Spinal cord (tissue), 10 donors: Measurements from ENCODE around the gene EPHA3. TPM values are rescaled to one million over a fixed set of nuclear protein-coding genes. Genes with fewer than 3 reads are reported as not detected.
A peak's percentile ranks its signal among the peaks of the same experiment; 100 is the strongest.
"Not testable (repeated sequence)": the region's sequence is repeated elsewhere in the genome, so short reads cannot be mapped to it uniquely, and the experiment has no call there.

Experiments used
- DNase-seq, 6 donors: peaks; one replicate each; pipeline versions ENCODE4 v3.0.0 to v3.0.0-alpha.2; 2013 to 2015; ENCODE audit warnings: low spot score in 6 of 6, low read depth in 4 of 6
- H3K27ac ChIP-seq: one replicate; pipeline ENCODE4 v1.5.1; 2013; ENCODE audit warnings: low read depth, low read length, control low read depth
- H3K27me3 ChIP-seq: one replicate; pipeline ENCODE4 v1.6.1; 2013; ENCODE audit warnings: low read length; ENCODE audit not compliant: control insufficient read depth, insufficient read depth
- H3K36me3 ChIP-seq: one replicate; pipeline ENCODE4 v1.6.1; 2013; ENCODE audit warnings: low read length; ENCODE audit not compliant: control insufficient read depth, insufficient read depth
- H3K4me1 ChIP-seq: one replicate; pipeline ENCODE4 v1.6.1; 2013; ENCODE audit warnings: low read length; ENCODE audit not compliant: control insufficient read depth, insufficient read depth
- H3K4me3 ChIP-seq: one replicate; pipeline ENCODE4 v1.5.1; 2013; ENCODE audit warnings: low read depth, low read length, control low read depth
- H3K9me3 ChIP-seq: one replicate; pipeline ENCODE4 v1.6.1; 2013; ENCODE audit warnings: low read length; ENCODE audit not compliant: control insufficient read depth, insufficient read depth
- WGBS: methylation state at CpG from one replicate; pipeline ENCODE4 v1.1.5; 2013; ENCODE audit warnings: missing lambda C conversion rate; ENCODE audit not compliant: insufficient coverage; 5-methylcytosine and 5-hydroxymethylcytosine counted together
- polyA plus RNA-seq, 2 donors: library from polyadenylated mRNA; unstranded; fragments of 120-200 nt; gene quantifications; one replicate each; pipeline ENCODE4 v1.2.1, GENCODE V29; 2013; ENCODE audit not compliant: insufficient read length in 2 of 2
- total RNA-seq, 2 donors: library from RNA; depleted of rRNA in 1 of 2; stranded (reverse); fragments of 120-200 nt in 1 of 2; fragments of >200 nt in 1 of 2; gene quantifications; one replicate each; pipeline versions ENCODE4 v1.2.3 to v1.2.4, GENCODE V29; 2013 to 2014
- donor health status: healthy.

Gene EPHA3
- total and polyA plus RNA-seq, 4 donors = 10.5 to 44.6 (median 28.6) TPM

DNA sequence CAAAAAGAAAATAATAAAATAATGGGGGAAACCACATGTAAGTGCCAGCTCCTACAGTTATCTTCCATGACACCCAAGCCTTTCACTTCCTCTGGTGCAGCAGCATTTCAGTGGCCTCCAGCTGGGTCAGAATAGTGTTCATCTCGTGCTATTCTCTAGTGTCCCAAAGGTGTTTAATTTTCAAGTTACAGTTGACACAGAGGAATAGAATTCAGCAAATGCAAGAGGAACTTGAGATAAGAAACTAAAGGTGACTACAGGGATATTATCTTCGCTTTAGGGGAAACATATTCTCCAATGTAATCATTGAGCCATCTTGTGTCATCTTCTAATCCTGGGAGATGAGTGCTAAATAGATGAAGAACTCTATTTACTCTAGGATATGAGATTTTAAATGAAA, 212.8 kb downstream of the EPHA3 start:
- WGBS = no CpG with 5 or more reads among the region's 2 CpGs
- Histone ChIP-seq H3K27me3 (no peaks in the 10 kb centered on the region), H3K27ac (no peak overlapping the region), H3K9me3 (no peaks in the 10 kb centered on the region), H3K4me3 (no peak overlapping the region), H3K36me3 (no peaks in the 10 kb centered on the region), H3K4me1 (no peaks in the 10 kb centered on the region)
- DNase-seq = no peak

DNA sequence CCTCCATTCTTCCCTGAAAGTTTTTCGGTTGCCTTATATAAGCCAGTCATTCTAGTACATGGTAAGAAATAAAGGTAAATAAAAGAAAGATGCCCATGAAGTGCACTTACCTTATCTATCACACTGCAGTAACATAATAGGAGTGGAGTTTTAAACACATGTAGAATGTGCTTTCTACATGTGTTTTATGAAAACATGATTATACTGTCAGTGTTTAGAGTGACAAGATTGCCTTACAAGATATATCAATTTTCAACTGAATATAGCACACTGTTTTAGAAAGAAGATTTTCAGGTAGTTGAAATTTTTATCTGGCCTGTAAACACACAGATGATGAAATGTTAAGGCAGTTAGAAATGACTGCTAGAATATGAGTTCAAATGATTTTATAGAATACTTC, 219.6 kb downstream of the EPHA3 start:
- H3K27ac ChIP-seq = no peak overlapping the region
- H3K36me3 ChIP-seq = no peaks in the 10 kb centered on the region
- DNase-seq = no peak

DNA sequence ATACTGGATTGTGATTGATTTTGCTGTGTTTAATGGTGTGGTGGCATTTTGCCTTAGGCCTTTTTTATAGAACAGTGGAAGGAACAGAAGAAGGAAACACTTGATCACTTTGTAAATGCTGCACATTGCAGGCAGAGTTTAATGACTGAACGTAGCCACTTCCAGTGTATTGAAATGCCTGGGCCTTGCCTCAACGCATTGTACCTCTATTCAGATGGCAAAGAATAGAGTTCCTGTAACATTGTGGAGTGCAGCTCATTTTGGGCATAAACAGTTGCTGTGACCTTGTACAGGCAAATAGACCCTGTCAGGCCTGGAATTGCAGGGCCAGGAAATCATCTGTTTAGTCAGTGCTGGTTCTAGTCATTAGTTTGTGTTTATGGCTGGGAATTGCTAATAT, 225.0 kb downstream of the EPHA3 start:
- Histone ChIP-seq H3K9me3 (no peaks in the 10 kb centered on the region), H3K4me1 (no peaks in the 10 kb centered on the region), H3K27ac (no peak overlapping the region), H3K36me3 (no peaks in the 10 kb centered on the region), H3K4me3 (no peak overlapping the region), H3K27me3 (no peaks in the 10 kb centered on the region)
- WGBS = 12% methylated on average over 2 of the region's 2 CpGs
- peak; percentile 41 to 90 (median 62) for DNase-seq

More for the DNA sequence above, 219.6 kb downstream of the EPHA3 start:
- no CpG with 5 or more reads among the region's 1 CpG for WGBS
- Histone ChIP-seq H3K4me3 (no peak overlapping the region), H3K9me3 (no peaks in the 10 kb centered on the region), H3K27me3 (no peaks in the 10 kb centered on the region), H3K4me1 (no peaks in the 10 kb centered on the region)

DNA sequence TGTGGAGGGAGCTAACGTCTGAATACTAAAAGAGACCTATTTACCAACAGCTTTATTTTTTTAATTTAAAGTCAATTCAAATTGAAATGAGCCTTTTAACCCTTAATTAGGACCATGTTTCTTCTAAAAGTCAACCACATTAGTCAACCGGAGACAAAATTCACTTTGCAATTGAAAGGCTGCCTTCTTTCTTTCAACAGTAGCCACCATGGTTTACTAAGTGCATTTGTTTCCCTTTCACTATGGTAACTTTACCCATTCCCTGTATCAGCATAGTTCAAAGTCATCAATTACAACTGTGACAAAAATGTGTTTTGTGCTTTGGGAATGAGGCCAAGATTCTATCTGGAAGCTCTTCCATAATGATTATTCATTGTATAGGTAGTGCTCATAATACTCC, 225.4 kb downstream of the EPHA3 start:
- peak in 1 of 6 donors; percentile 24 for DNase-seq
- Histone ChIP-seq H3K4me1 (no peaks in the 10 kb centered on the region), H3K9me3 (no peaks in the 10 kb centered on the region), H3K36me3 (no peaks in the 10 kb centered on the region), H3K4me3 (no peak overlapping the region), H3K27me3 (no peaks in the 10 kb centered on the region), H3K27ac (no peak overlapping the region)
- WGBS = 33% methylated on average over 1 of the region's 2 CpGs

DNA sequence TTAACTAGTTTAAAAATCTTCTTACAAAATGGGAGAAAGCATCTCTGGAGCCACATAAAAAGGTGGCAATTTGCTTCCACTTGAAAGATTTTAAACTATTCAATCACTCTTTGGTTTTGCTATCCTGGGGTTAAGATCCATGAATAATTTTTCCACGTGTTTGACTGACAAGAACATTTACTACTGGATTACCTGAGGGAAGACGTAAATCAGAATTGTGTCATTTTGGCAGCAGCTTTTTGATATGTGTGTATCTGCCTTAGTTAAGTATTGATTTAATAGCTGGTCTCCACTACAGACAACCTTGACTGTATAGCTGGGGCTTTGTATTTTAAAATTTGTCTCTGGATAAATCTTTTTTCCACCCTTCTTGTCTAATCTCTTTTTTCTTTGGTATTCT, 228.3 kb downstream of the EPHA3 start:
- Histone ChIP-seq H3K9me3 (no peaks in the 10 kb centered on the region), H3K27me3 (no peaks in the 10 kb centered on the region), H3K4me1 (no peaks in the 10 kb centered on the region), H3K27ac (no peak overlapping the region), H3K36me3 (no peaks in the 10 kb centered on the region), H3K4me3 (no peak overlapping the region)
- no CpG with 5 or more reads among the region's 2 CpGs for WGBS
- DNase-seq = no peak

DNA sequence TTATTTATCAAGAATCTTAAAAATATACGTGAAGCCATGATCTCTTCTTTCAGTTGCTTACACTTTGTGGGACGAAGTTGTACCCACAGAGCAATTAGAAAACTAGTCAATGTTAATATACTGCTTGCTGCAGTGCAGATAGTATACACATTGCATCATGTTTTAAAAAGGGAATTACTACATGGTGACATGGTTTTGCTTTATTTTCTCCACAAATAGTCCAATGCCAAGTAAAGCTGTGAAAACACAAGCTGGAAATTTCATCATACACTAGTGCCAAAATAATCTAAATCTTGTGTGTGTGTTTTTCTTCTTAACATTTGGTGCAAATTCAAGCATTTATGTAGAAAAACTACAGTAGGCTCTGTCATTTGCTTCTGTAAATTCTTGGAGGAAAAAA, 233.0 kb downstream of the EPHA3 start:
- Histone ChIP-seq H3K36me3 (no peaks in the 10 kb centered on the region), H3K27ac (no peak overlapping the region), H3K27me3 (no peaks in the 10 kb centered on the region), H3K4me1 (no peaks in the 10 kb centered on the region), H3K4me3 (no peak overlapping the region), H3K9me3 (no peaks in the 10 kb centered on the region)
- peak in 1 of 6 donors; percentile 80 for DNase-seq
- WGBS = no CpG with 5 or more reads among the region's 2 CpGs

DNA sequence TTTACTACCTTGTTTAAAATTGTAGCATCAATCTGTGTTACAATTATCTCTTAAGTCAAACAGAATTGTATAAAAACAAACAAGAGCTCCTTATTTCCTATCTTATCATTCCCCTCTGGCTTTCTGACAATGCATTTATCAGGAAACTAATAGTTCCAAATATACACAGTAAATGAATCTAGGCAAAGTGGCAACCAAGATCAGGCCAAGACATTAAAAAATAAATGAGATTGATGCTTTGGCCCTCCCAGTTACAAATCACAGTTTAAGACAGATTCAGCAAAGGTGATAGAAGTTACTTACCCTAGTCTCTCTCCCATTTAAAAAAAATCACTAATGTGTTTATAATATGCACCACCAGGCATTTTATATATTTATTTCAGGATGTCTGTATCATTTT, 236.7 kb downstream of the EPHA3 start:
- Histone ChIP-seq H3K4me3 (no peak overlapping the region), H3K9me3 (no peaks in the 10 kb centered on the region), H3K36me3 (no peaks in the 10 kb centered on the region), H3K27ac (no peak overlapping the region), H3K27me3 (no peaks in the 10 kb centered on the region), H3K4me1 (no peaks in the 10 kb centered on the region)
- DNase-seq = no peak

DNA sequence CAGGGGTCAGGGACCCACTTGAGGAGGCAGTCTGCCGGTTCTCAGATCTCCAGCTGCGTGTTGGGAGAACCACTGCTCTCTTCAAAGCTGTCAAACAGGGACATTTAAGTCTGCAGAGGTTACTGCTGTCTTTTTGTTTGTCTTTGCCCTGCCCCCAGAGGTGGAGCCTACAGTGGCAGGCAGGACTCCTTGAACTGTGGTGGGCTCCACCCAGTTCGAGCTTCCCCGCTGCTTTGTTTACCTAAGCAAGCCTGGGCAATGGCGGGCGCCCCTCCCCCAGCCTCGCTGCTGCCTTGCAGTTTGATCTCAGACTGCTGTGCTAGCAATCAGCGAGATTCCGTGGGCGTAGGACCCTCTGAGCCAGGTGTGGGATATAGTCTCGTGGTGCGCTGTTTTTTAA, 243.5 kb downstream of the EPHA3 start:
- WGBS = 67% methylated on average over 1 of the region's 12 CpGs
- not testable (repeated sequence) for H3K27ac ChIP-seq, H3K4me3 ChIP-seq

DNA sequence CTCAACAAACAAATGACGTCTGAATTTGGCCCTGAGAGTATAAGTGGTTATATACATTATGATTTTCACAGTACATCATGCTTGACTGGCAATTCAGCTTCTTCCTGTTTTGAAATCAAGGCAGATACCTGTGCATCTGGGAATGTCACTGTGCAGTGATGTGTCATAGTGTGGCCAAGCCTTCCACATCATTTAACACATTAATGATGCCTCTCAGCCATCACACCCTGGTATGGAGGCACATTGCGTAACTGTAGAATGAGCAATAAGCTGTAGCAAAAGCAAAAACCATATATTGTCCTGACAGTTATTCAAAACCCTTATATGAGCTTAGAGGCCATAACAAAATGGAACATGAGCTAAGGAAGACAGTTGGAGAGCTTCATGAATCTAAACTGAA, 246.0 kb downstream of the EPHA3 start:
- Histone ChIP-seq H3K27me3 (no peaks in the 10 kb centered on the region), H3K27ac (no peak overlapping the region), H3K9me3 (no peaks in the 10 kb centered on the region), H3K36me3 (no peaks in the 10 kb centered on the region), H3K4me1 (no peaks in the 10 kb centered on the region), H3K4me3 (no peak overlapping the region)
- no CpG with 5 or more reads among the region's 2 CpGs for WGBS
- DNase-seq = peak in 1 of 6 donors; percentile 26

More for the DNA sequence above, 243.5 kb downstream of the EPHA3 start:
- not testable (repeated sequence) for H3K9me3 ChIP-seq, H3K36me3 ChIP-seq, H3K27me3 ChIP-seq, H3K4me1 ChIP-seq, DNase-seq

DNA sequence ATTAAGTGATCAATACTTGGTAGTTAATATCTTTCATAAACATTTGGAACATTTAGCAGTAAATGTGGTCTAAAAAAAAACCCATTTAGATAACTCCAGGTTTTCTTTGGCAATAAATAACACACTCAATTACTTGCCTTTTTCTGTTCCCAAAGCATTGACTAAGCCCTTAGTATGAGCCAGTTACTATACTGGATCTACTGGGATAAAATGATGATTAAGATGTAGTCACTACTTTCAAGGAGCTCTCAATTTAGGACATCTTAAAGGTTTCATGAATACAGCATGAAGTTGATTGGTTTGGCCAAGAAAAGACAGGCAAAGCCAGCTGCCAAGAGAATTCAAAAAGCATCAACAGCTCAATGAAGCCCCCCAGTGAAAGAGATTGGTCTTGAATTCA, 250.9 kb downstream of the EPHA3 start:
- no peaks in the 10 kb centered on the region for H3K36me3 ChIP-seq
- H3K27me3 ChIP-seq = no peaks in the 10 kb centered on the region
- H3K4me1 ChIP-seq = no peaks in the 10 kb centered on the region
- H3K4me3 ChIP-seq = no peak overlapping the region
- DNase-seq = no peak
- no peaks in the 10 kb centered on the region for H3K9me3 ChIP-seq
- no peak overlapping the region for H3K27ac ChIP-seq
